ENCODE measurements around the gene UCK2.
"Not testable (repeated sequence)": the region's sequence is repeated elsewhere in the genome, so short reads cannot be mapped to it uniquely, and the experiment has no call there.

GRCh38 chr1:165778197-165778596, 49.2 kb upstream of the UCK2 start:
- TF ChIP-seq EZH2 (optimal IDR thresholded peaks at IDR 0.05; ENCODE audit: low read depth, low read length); CTCF (IDR thresholded peaks at IDR 0.05; ENCODE audit: low read length): not testable (repeated sequence)

Measured in MM.1S (cell line).